Thoracic aorta (tissue), 2 donors: ENCODE data around the gene GINS2. TPM values are rescaled to one million over a fixed set of nuclear protein-coding genes. Genes with fewer than 3 reads are reported as not detected.

Source experiments
- ATAC-seq: fragments of 150-250 bp; one replicate; pipeline ENCODE4 v1.8.0; 2017; ENCODE audit warnings: low read depth; ENCODE audit not compliant: insufficient number of reproducible peaks, low FRiP score
- DNase-seq: peaks from one replicate; pipeline ENCODE4 v3.0.0-alpha.2; 2020; ENCODE audit warnings: low spot score
- H3K27ac ChIP-seq, 2 donors: fragments of 200-600 bp; sonication (generic); 1 replicate in 1 of 2; 2 replicates in 1 of 2; pipeline ENCODE4 v1.5.1; 2016; ENCODE audit warnings: mild to moderate bottlenecking in 2 of 2, moderate library complexity in 2 of 2
- H3K27me3 ChIP-seq: fragments of 200-600 bp; sonication (generic); replicated peaks from 2 replicates; pipeline ENCODE4 v1.6.0; 2016; ENCODE audit warnings: mild to moderate bottlenecking; ENCODE audit not compliant: insufficient read depth
- H3K36me3 ChIP-seq: fragments of 200-600 bp; sonication (generic); one replicate; pipeline ENCODE4 v1.5.1; 2016
- H3K4me1 ChIP-seq, 2 donors: fragments of 200-600 bp; sonication (generic); 1 replicate in 1 of 2; 2 replicates in 1 of 2; pipeline versions ENCODE4 v1.5.1 to v1.6.0; 2016; ENCODE audit warnings: low read depth in 2 of 2, mild to moderate bottlenecking in 1 of 2; ENCODE audit not compliant: control insufficient read depth in 1 of 2
- H3K4me3 ChIP-seq: fragments of 200-600 bp; sonication (generic); 2 replicates; pipeline ENCODE4 v1.5.1; 2016; ENCODE audit warnings: mild to moderate bottlenecking
- H3K9me3 ChIP-seq: fragments of 200-600 bp; sonication (generic); 2 replicates; pipeline ENCODE4 v1.5.1; 2016
- CTCF ChIP-seq: fragments of 200-600 bp; sonication (generic); IDR thresholded peaks from one replicate; pipeline ENCODE4 v1.5.1; 2019; ENCODE audit warnings: antibody characterized with exemption
- total RNA-seq, 2 donors: library from RNA; depleted of rRNA; stranded (reverse); fragments of >200 nt; gene quantifications; one replicate each; pipeline versions ENCODE4 v1.1.0 to v1.2.3, GENCODE V29; 2016

GINS2 gene
- total RNA-seq, 2 donors from 2014 or later: 0.28 to 2.0 TPM

GRCh38 chr16:85716022-85716679 is 27.4 kb upstream of the GINS2 start:
- H3K4me1 ChIP-seq: no peaks in the 10 kb centered on the region
- no peaks in the 10 kb centered on the region for H3K27me3 ChIP-seq
- H3K9me3 ChIP-seq: peaks cover 5% of the 10 kb centered on the region
- no peak overlapping the region for H3K4me3 ChIP-seq
- DNase-seq: no peak
- TF ChIP-seq CTCF: no peak
- H3K27ac ChIP-seq: no peak overlapping the region
- H3K36me3 ChIP-seq: no peaks in the 10 kb centered on the region
- ATAC-seq: no peak

- TF ChIP-seq CTCF: no peak
Observed at GRCh38 chr16:85715169-85716021, 26.6 kb upstream of the GINS2 start.

GRCh38 chr16:85712801-85713200 is 24.0 kb upstream of the GINS2 start:
- no peaks in the 10 kb centered on the region for H3K4me1 ChIP-seq
- H3K4me3 ChIP-seq: no peak overlapping the region
- H3K27me3 ChIP-seq: no peaks in the 10 kb centered on the region
- DNase-seq (no peak), ATAC-seq (no peak)
- H3K9me3 ChIP-seq: peaks cover 5% of the 10 kb centered on the region
- no peak overlapping the region for H3K27ac ChIP-seq
- no peak for TF ChIP-seq CTCF
- H3K36me3 ChIP-seq: no peaks in the 10 kb centered on the region

More at GRCh38 chr16:85715169-85716021, 26.6 kb upstream of the GINS2 start:
- no peak overlapping the region for H3K4me3 ChIP-seq
- H3K27me3 ChIP-seq: no peaks in the 10 kb centered on the region
- peaks cover 5% of the 10 kb centered on the region for H3K9me3 ChIP-seq
- H3K27ac ChIP-seq: no peak overlapping the region
- no peaks in the 10 kb centered on the region for H3K4me1 ChIP-seq
- no peak for ATAC-seq
- H3K36me3 ChIP-seq: no peaks in the 10 kb centered on the region
- no peak for DNase-seq

- no peak overlapping the region for H3K27ac ChIP-seq
- no peaks in the 10 kb centered on the region for H3K36me3 ChIP-seq
- no peaks in the 10 kb centered on the region for H3K4me1 ChIP-seq
- peaks cover 5% of the 10 kb centered on the region for H3K9me3 ChIP-seq
- ATAC-seq (no peak), DNase-seq (no peak)
- no peak for TF ChIP-seq CTCF
- H3K27me3 ChIP-seq: no peaks in the 10 kb centered on the region
- no peak overlapping the region for H3K4me3 ChIP-seq
Observed at GRCh38 chr16:85711982-85712587, 23.3 kb upstream of the GINS2 start.

GRCh38 chr16:85710732-85711131 is 22.0 kb upstream of the GINS2 start:
- H3K9me3 ChIP-seq: peaks cover 5% of the 10 kb centered on the region
- H3K36me3 ChIP-seq: no peaks in the 10 kb centered on the region
- no peaks in the 10 kb centered on the region for H3K4me1 ChIP-seq
- ATAC-seq: no peak
- no peak overlapping the region for H3K4me3 ChIP-seq
- TF ChIP-seq CTCF: no peak
- DNase-seq: no peak
- no peaks in the 10 kb centered on the region for H3K27me3 ChIP-seq
- no peak overlapping the region for H3K27ac ChIP-seq
